GM21529 (cell line): ENCODE measurements around the gene ADAMTS2.

Source experiments
- ATAC-seq: cut with Tn5 transposase; IDR thresholded peaks from one replicate; pipeline ENCODE4 v1.9.1; 2021; ENCODE audit not compliant: unreplicated experiment

Gene ADAMTS2

DNA sequence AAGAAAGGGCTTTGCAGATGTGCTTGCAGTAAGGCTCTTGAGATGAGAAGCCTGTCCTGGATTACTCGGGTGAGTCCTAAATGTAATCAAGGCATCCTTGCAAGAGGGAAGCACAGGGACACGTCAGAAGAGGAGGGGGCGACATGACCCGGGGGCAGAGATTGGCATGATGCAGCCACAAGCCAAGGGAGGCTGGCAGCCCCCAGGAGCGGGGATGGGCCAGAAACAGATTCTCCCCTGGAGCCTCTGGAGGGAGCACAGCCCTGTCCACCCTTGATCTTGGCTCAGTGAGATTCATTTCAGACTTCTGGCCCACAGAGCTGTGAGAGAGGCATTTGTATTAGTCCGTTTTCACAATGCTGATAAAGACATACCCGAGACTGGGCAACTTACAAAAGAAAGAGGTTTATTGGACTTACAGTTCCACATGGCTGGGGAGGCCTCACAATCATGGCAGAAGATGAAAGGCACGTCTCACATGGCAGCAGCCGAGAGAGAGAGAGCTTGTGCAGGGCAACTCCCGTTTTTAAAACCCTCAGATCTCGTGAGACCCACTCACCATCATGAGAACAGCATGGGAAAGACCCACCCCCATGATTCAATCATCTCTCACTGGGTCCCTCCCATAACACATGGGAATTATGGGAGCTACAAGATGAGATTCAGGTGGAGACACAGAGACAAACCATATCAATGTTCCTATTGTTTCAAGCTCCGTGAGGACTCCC lies 76.1 kb downstream of the ADAMTS2 start:
- ATAC-seq = no peak

DNA sequence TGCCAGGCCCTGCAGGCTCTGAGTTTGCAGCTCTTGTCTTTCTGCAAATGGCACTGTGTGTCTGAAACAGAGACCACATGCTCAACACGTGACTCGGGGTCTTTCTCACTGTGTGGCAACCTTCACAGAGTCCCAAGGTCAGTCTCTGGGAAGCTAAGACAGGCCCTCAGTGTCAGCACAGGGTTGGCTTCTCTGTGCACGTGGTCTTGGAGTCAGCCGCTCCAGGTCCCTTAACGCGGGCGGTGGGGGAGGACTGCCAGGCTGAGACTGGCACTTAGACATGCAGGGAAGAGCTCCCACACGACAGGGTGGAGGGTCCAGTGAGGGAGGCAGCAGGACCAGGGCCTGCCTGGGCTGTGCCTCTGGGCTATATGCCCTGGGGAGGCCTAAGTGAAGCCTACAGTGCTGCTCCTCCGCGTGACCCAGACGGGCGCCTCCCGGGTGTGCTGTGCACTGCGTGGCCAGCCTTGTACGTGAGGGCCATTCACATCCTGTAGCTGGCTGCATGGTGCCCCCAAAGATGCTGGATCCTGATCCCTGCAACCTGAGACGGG lies 76.8 kb downstream of the ADAMTS2 start:
- ATAC-seq = no peak

GRCh38 chr5:179267671-179268083 lies 77.6 kb downstream of the ADAMTS2 start:
- ATAC-seq = no peak

GRCh38 chr5:179267071-179267670 lies 78.1 kb downstream of the ADAMTS2 start:
- ATAC-seq = no peak

DNA sequence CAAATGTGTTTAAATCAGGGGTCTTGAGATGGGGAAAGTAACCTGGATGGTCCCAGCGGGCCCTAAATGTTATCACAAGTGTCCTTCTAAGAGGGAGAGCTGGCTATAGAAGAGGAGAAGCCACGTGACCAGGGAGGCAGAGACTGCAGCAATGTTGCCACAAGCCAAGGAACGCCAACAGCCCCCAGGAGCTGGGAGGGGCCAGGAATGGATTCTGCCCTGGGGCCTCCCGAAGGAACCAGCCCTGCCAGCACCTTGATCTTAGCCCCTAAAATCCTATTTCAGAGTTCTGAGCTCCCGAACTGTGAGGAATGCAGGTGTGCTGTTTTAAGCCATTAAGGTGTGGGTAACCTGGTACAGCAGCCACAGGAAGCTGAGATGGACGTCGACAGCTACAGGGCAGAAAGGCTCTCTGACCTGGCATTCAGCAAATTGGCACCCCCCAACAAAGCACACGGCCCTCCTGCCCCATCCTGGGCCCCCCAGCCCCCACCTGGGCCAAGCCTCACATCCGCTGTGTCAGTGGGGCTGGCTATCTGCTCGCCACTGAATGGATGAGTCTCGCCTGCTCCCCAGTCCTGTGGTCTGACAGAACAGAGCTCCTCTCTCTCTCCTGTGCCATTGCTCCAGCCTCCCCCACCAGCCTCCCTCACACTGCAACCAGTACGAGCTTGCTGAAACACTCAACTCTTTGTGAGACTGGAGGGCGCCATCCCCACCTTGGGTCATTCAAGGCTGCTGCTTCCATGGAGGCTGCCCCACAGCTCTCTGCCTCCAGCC lies 78.8 kb downstream of the ADAMTS2 start:
- ATAC-seq = no peak

GRCh38 chr5:179265514-179266290 lies 79.6 kb downstream of the ADAMTS2 start:
- ATAC-seq = no peak

GRCh38 chr5:179264783-179265513 lies 80.3 kb downstream of the ADAMTS2 start:
- ATAC-seq = no peak

- no peak for ATAC-seq
Measured at GRCh38 chr5:179264053-179264782, 81.0 kb downstream of the ADAMTS2 start.

DNA sequence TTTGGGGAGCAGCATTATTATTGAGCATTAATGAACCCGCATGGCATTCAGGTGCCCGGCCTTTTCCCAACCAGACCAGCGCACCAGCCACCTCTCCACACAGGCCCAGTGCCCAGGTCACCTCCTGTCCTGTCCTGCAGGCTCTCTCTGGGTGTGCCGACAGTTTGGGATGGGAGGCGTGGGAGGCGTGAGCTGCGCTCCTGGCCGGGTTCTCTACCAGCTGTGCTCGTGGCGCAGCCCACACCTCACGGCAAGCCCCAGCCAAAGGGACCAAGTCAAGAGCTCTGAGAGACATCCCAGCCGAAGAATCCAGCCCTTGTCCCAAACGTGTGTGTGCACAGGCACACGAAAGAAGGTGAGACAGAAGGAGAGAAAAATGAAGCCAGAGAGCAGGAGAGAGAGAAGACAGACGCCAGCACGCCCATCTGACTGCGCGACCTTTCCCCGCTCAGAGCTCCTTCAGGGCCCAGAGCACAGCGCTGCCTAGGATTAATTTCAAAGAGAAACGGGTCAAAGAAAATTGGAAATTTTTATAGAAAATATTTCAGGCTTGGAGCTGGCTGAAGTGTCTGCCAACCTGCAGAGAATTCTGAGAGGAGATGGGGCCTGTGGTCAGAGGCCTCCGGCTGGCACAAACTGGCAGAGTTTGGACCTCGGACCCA lies 81.7 kb downstream of the ADAMTS2 start:
- no peak for ATAC-seq

- ATAC-seq = no peak
Measured at GRCh38 chr5:179262126-179262920, 82.9 kb downstream of the ADAMTS2 start.

- no peak for ATAC-seq
Measured at GRCh38 chr5:179261301-179262125, 83.7 kb downstream of the ADAMTS2 start.

DNA sequence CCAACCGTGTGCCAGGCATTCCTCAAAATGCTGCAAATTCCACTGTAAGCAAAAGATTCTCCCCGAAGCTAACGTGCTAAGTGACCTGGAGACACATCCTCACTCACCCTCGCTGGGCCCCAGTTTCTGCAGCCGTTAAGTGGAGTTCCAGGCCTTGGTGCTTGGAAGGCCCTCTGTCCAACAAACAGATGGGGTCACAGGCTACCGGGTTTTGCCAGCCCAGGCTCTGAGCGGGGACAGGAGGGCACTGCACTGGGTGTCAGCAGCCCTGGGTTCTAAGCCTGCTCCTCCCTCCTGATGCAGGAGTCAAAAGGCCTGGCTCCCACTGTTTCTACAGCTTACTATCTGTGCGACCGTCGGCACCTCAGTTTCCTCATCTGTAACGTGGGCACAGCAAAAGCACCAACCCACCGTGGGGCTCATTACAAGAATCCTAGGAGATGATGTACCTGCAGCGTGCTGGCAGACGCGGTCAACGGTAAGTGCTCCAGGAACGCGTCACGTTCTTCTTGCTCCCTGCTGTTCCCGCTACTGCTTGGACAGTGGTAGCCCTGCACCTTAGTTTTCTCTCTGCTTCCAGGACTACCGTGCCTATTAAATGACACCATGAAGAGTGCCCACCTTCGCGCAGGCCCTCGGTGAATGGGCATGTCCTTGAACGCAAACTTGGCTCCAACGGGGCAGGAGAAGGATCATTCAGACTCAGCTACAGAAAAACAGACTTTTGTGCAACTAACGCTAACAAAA lies 84.8 kb downstream of the ADAMTS2 start:
- no peak for ATAC-seq

- ATAC-seq = no peak
Measured at GRCh38 chr5:179259731-179260323, 85.4 kb downstream of the ADAMTS2 start.

DNA sequence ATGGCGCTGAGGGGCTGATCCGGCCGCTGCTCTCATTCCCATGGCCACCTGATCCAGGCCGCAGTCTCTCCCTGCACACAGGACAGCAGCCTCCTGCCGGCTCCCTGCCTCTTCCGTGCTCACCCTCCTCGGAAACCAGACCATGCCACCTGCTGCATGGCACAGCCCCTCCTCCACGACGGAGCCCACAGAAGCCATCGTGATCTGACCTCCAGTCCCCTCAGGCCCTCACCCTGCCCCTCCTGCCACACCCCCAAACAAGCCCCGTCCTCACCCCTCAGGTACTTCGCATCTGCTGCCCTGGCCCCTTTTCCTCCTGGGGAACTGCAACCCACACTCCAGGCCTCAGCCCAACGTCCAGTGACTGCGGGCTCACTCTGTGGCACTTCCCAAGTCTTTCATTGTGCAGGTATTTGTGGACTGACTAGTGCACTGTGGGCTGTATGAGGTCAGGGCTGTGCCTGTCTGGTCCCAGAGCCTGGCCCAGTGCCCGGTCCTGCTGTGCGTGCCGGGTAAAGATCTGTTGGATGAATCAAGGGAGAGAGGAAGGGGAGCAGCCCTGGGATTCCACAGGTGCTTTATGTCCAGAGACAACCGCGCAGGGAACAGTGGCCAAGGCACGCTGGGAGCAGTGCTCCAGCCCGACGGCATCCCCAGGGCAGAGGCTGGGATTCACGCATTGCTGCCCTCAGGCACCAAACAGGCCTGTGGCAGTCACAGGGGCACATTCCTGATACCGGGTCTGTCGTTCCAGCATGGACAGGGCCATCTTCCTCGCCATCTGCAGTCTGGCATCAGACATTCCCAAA lies 86.1 kb downstream of the ADAMTS2 start:
- no peak for ATAC-seq
